D721Med (cell line): ENCODE measurements around the gene OSCAR.

Experiments
- DNase-seq: peaks from one replicate; pipeline ENCODE4 v3.0.0; 2011; ENCODE audit warnings: low spot score; ENCODE audit not compliant: insufficient read length
- FAIRE-seq: peaks from 2 replicates; lab custom pipeline; 2011; peaks lifted over from hg19 to GRCh38; lab: Jason Lieb, UNC
- CTCF ChIP-seq: IDR thresholded peaks from 2 replicates; pipeline ENCODE4 v1.5.1; 2012; ENCODE audit warnings: mild to moderate bottlenecking, control low read depth; ENCODE audit not compliant: insufficient read depth; ENCODE audit errors: missing control alignments

OSCAR gene

GRCh38 chr19:54133312-54133956, 32.8 kb upstream of the OSCAR start:
- FAIRE-seq (no peak), DNase-seq (no peak)
- no peak for TF ChIP-seq CTCF

- FAIRE-seq (no peak), DNase-seq (no peak)
- TF ChIP-seq CTCF: no peak
These were observed 29.0 kb upstream of the OSCAR start for GRCh38 chr19:54129617-54129996.

- DNase-seq (no peak), FAIRE-seq (no peak)
- TF ChIP-seq CTCF: no peak
These were observed 28.4 kb upstream of the OSCAR start for GRCh38 chr19:54128796-54129616.

- DNase-seq (no peak), FAIRE-seq (no peak)
- TF ChIP-seq CTCF: no peak
These were observed 27.8 kb upstream of the OSCAR start for GRCh38 chr19:54128441-54128725.

GRCh38 chr19:54127688-54128440, 27.3 kb upstream of the OSCAR start:
- TF ChIP-seq CTCF: no peak
- DNase-seq (no peak), FAIRE-seq (no peak)

- no peak for TF ChIP-seq CTCF
- FAIRE-seq: no peak
These were observed 25.1 kb upstream of the OSCAR start for GRCh38 chr19:54125713-54126112.

More at GRCh38 chr19:54125713-54126112, 25.1 kb upstream of the OSCAR start:
- no peak for DNase-seq
